Central memory CD8-positive, alpha-beta T cell (primary cell): ENCODE results near the gene ANXA6.
A peak's percentile ranks its signal among the peaks of the same experiment; 100 is the strongest.

Experiments used
- ATAC-seq: fragments of 150-1000 bp; cut with Tn5 transposase; replicated peaks from 2 replicates; pipeline ENCODE4 v1.10.0; 2022; ENCODE audit warnings: mild to moderate bottlenecking, moderate FRiP score, moderate number of reproducible peaks; ENCODE audit not compliant: poor library complexity, severe bottlenecking; ENCODE audit errors: extremely low read depth
- DNase-seq, 2 donors: peaks; one replicate each; pipeline ENCODE4 v3.0.0; 2021; ENCODE audit warnings: low spot score in 2 of 2
- H3K27ac Mint-ChIP-seq: one replicate; pipeline ENCODE4 v1.8.0; 2022; ENCODE audit warnings: low read depth, mild to moderate bottlenecking, moderate library complexity, mixed read lengths
- H3K27me3 Mint-ChIP-seq: one replicate; pipeline ENCODE4 v1.8.0; 2022; ENCODE audit warnings: mixed read lengths
- H3K36me3 Mint-ChIP-seq: one replicate; pipeline ENCODE4 v1.8.0; 2022; ENCODE audit warnings: mild to moderate bottlenecking, moderate library complexity, mixed read lengths; ENCODE audit not compliant: insufficient read depth
- H3K4me1 Mint-ChIP-seq: one replicate; pipeline ENCODE4 v1.8.0; 2022; ENCODE audit warnings: mixed read lengths
- H3K4me3 Mint-ChIP-seq: one replicate; pipeline ENCODE4 v1.8.0; 2022; ENCODE audit warnings: mild to moderate bottlenecking, moderate library complexity, mixed read lengths
- H3K9me3 Mint-ChIP-seq: one replicate; pipeline ENCODE4 v1.8.0; 2022; ENCODE audit warnings: mixed read lengths

The ANXA6 gene

GRCh38 chr5:151086192-151086869 lies 71.2 kb downstream of the ANXA6 start:
- ATAC-seq (no peak), DNase-seq (no peak)
- Mint-ChIP-seq H3K27me3 (no peaks in the 10 kb centered on the region), H3K27ac (peak overlapping the region; percentile 68), H3K9me3 (no peaks in the 10 kb centered on the region), H3K36me3 (peaks cover 18% of the 10 kb centered on the region), H3K4me3 (peak overlapping the region; percentile 75), H3K4me1 (peaks cover 43% of the 10 kb centered on the region)

- Mint-ChIP-seq H3K27me3 (no peaks in the 10 kb centered on the region), H3K9me3 (no peaks in the 10 kb centered on the region), H3K27ac (peak overlapping the region; percentile 68), H3K4me1 (peaks cover 42% of the 10 kb centered on the region), H3K36me3 (peaks cover 20% of the 10 kb centered on the region), H3K4me3 (peak overlapping the region; percentile 75)
- ATAC-seq (no peak), DNase-seq (no peak)
Measured at GRCh38 chr5:151085517-151086041, 72.0 kb downstream of the ANXA6 start.

GRCh38 chr5:151084363-151084762 lies 73.2 kb downstream of the ANXA6 start:
- Mint-ChIP-seq H3K9me3 (no peaks in the 10 kb centered on the region), H3K4me1 (peaks cover 54% of the 10 kb centered on the region), H3K27ac (peak overlapping the region; percentile 68), H3K27me3 (no peaks in the 10 kb centered on the region), H3K36me3 (peaks cover 29% of the 10 kb centered on the region), H3K4me3 (no peak overlapping the region)
- DNase-seq: no peak
- no peak for ATAC-seq

GRCh38 chr5:151083081-151083676 lies 74.4 kb downstream of the ANXA6 start:
- no peaks in the 10 kb centered on the region for H3K27me3 Mint-ChIP-seq
- H3K4me1 Mint-ChIP-seq: peaks cover 66% of the 10 kb centered on the region
- ATAC-seq (no peak), DNase-seq (peak in 1 of 2 donors; percentile 35)
- H3K4me3 Mint-ChIP-seq: peak overlapping the region; percentile 62
- H3K36me3 Mint-ChIP-seq: peaks cover 35% of the 10 kb centered on the region
- peak overlapping the region; percentile 86 for H3K27ac Mint-ChIP-seq
- H3K9me3 Mint-ChIP-seq: no peaks in the 10 kb centered on the region

GRCh38 chr5:151082282-151082902 lies 75.2 kb downstream of the ANXA6 start:
- DNase-seq (no peak), ATAC-seq (no peak)
- peaks cover 74% of the 10 kb centered on the region for H3K4me1 Mint-ChIP-seq
- H3K27me3 Mint-ChIP-seq: no peaks in the 10 kb centered on the region
- peaks cover 40% of the 10 kb centered on the region for H3K36me3 Mint-ChIP-seq
- no peaks in the 10 kb centered on the region for H3K9me3 Mint-ChIP-seq
- peak overlapping the region; percentile 86 for H3K27ac Mint-ChIP-seq
- H3K4me3 Mint-ChIP-seq: peak overlapping the region; percentile 62

GRCh38 chr5:151081431-151082281 lies 75.9 kb downstream of the ANXA6 start:
- no peaks in the 10 kb centered on the region for H3K27me3 Mint-ChIP-seq
- peaks cover 78% of the 10 kb centered on the region for H3K4me1 Mint-ChIP-seq
- ATAC-seq (no peak), DNase-seq (no peak)
- H3K9me3 Mint-ChIP-seq: no peaks in the 10 kb centered on the region
- peak overlapping the region; percentile 74 for H3K4me3 Mint-ChIP-seq
- peaks cover 44% of the 10 kb centered on the region for H3K36me3 Mint-ChIP-seq
- H3K27ac Mint-ChIP-seq: peak overlapping the region; percentile 86

- ATAC-seq (peak; percentile 87), DNase-seq (peak; percentile 92 to 95)
- Mint-ChIP-seq H3K27me3 (no peaks in the 10 kb centered on the region), H3K4me3 (peak within 1 kb of the TSS; percentile 74), H3K27ac (peak within 1 kb of the TSS; percentile 86), H3K4me1 (peaks cover 79% of the 10 kb centered on the region), H3K36me3 (peaks cover 47% of the 10 kb centered on the region), H3K9me3 (no peaks in the 10 kb centered on the region)
Measured at GRCh38 chr5:151080613-151081430, 76.8 kb downstream of the ANXA6 start, which contains the start of gene TNIP1. TSS of gene TNIP1 (minus strand) at chr5:151081034. CDS start at chr5:151065095, 15,939 bp downstream.

GRCh38 chr5:151079838-151080612 lies 77.6 kb downstream of the ANXA6 start:
- Mint-ChIP-seq H3K36me3 (peaks cover 52% of the 10 kb centered on the region), H3K27ac (peak overlapping the region; percentile 86), H3K27me3 (no peaks in the 10 kb centered on the region), H3K4me1 (peaks cover 79% of the 10 kb centered on the region), H3K4me3 (peak overlapping the region; percentile 74), H3K9me3 (no peaks in the 10 kb centered on the region)
- DNase-seq (no peak), ATAC-seq (no peak)

GRCh38 chr5:151078490-151079262 lies 78.9 kb downstream of the ANXA6 start:
- peak overlapping the region; percentile 86 for H3K27ac Mint-ChIP-seq
- DNase-seq: peak; percentile 25 to 40
- no peaks in the 10 kb centered on the region for H3K9me3 Mint-ChIP-seq
- H3K27me3 Mint-ChIP-seq: no peaks in the 10 kb centered on the region
- peaks cover 52% of the 10 kb centered on the region for H3K36me3 Mint-ChIP-seq
- peak overlapping the region; percentile 74 for H3K4me3 Mint-ChIP-seq
- H3K4me1 Mint-ChIP-seq: peaks cover 70% of the 10 kb centered on the region
- ATAC-seq: peak; percentile 27

GRCh38 chr5:151077967-151078366 lies 79.6 kb downstream of the ANXA6 start:
- Mint-ChIP-seq H3K4me1 (peaks cover 64% of the 10 kb centered on the region), H3K9me3 (no peaks in the 10 kb centered on the region), H3K4me3 (peak overlapping the region; percentile 74), H3K27ac (peak overlapping the region; percentile 86), H3K27me3 (no peaks in the 10 kb centered on the region), H3K36me3 (peaks cover 50% of the 10 kb centered on the region)
- DNase-seq (no peak), ATAC-seq (no peak)
